Skin of body (tissue), 2 donors: ENCODE results near the gene NR6A1. TPM values are rescaled to one million over a fixed set of nuclear protein-coding genes. Genes with fewer than 3 reads are reported as not detected.

ENCODE experiments used
- DNase-seq: peaks from one replicate; lab custom pipeline; 2025; lab: John Stamatoyannopoulos, UW
- total RNA-seq: library from RNA; depleted of rRNA; stranded (reverse); fragments of >200 nt; gene quantifications from one replicate; pipeline ENCODE4 v1.2.3, GENCODE V29; 2014

NR6A1 gene
- total RNA-seq, 1 donor from 2014 or later, result 0.99 TPM

DNA sequence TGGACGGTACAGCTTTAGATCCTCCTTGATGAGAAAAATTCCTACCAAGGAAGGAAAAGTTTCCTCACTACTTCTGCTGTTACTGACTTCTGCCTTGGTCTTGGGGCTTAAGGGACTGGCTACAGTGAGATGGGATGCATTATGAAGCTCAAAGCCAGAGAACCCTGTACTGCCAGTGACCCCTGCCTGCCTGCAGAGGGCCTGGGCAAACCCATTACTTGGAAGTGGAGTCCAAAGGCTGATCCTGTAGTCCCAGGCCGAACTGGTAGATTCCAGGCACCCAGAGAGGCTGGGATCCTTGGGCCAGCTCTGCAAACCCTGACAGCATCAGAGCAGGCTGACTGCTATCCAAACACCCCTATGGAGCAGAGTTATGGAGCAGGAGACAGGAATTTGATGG is 238.2 kb downstream of the NR6A1 start:
- DNase-seq, result no peak

DNA sequence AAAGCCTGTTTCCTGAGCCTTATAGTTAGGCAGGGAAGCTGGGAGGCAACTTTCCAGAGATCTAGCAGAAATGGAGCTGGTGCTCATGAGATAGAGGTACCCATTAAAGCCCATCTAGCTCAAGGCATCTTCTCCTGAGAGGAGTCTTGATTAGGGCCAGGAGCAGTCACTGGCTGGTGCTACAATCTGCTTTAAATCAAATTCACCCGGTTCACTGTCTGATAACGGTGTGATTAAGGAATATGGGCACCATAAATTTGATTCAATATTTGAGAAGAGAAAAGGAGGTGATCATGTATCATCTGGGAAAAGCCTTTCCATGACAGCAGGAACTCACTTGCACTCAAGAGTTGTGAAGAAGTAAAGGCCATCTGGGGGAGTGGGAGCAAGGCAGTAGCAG is 240.0 kb downstream of the NR6A1 start:
- no peak for DNase-seq

GRCh38 chr9:124530246-124530645 is 240.9 kb downstream of the NR6A1 start:
- no peak for DNase-seq

DNA sequence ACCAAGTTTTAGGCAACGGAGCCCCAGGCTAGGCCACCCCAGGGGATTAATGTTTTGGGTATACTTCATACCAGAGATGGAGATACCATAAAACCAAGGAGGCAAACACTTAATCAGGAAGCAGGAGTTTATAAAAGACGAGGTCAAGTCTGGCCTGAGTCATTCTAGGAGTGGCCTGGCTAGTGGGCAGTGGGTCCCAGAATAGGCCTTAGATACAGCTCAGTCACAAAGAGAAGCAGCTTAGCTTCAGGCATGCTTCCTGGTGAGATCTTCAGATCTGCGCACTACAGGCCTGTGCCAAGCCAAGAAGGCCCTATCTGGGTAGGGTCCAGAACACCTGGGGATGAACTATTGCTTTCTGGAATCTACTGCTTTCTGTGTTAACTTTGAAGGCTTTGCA is 243.3 kb downstream of the NR6A1 start:
- DNase-seq, result no peak

GRCh38 chr9:124526174-124526573 is 244.9 kb downstream of the NR6A1 start:
- no peak for DNase-seq

DNA sequence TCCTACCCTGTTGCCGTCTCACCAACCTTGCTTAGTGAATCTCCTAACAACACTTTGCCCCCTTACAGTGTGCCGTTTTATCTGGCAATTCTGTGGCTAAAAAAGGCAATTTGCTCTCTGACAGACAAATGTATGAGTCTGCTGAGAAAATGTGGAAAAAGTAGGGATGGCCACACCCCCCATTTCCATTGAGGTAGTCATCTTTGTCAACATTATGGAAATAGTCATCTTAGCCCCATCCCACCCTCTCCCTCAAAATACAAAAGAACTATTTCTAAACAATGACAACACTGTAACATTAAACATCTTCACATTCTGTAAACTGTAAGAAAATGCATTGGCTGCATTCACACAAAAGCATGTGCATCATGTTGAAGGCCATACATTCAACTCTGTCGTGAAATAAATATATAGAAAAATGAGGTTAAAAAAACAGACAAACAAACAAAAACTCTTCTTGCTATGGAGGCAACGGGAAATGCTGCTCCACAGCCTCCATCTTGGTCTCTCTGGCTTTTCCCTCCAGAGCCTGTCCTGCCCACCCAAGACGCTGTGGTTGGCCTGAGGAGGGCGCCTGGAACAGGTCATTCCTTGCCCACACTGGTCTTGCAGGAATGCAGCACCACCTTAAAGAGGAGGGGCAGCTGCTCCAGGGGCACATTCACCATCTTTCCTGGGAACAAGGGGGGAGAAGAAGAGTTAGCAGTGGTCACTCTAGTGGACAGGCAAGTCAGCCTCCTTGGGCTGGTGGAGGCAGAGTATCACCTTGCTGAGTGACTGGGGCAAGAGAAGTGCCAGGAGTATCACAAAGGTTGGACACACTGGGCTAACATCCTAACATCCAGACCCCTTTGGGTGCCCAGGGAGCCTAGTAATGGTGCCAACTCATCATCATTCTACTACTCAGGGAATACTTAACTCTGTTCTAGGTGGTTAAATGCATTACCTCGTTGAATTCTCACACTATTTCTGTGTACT is 248.7 kb downstream of the NR6A1 start:
- no peak for DNase-seq

DNA sequence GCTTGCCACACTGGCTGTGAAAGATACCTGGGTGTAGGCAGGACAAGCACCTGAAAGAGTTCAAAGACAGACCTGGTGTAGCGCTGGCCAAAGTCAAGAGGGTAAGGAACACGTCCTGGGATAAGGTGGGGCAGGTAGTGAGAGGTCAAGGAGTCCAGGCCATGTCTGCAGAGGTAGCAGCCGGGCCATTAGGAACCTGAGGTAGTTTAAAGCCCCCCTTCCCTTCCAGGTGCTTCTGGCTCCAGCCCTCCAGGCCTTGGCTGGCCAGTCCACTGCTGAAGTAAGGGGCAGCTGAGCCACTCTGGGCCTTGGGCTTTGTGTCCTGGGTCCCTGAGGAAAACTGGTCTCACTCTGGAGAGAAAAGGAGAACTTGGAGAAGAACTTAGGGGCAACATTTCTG is 250.0 kb downstream of the NR6A1 start:
- DNase-seq, result no peak

- DNase-seq, result no peak
Observed at GRCh38 chr9:124520206-124520596, 250.9 kb downstream of the NR6A1 start.

DNA sequence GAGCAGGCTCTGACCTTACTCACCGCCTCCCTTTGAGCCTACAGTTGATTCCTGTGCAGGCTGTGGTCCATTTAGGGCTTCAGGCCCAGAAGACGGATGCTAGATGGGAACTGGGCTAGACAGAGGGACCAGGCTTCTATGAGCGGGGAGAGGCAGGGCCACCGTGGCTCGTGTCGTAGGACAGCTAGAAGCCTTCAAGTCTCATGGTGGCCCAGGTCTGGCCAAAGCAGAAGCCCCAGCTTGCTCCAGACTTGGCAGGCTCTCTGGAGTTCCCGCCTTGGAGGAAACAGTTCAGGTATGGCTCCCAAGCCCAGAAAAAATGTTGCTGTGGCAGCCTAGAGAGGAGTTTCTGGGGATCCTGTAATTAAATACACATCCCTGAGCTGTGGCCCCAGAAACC is 253.0 kb downstream of the NR6A1 start:
- DNase-seq, result no peak

DNA sequence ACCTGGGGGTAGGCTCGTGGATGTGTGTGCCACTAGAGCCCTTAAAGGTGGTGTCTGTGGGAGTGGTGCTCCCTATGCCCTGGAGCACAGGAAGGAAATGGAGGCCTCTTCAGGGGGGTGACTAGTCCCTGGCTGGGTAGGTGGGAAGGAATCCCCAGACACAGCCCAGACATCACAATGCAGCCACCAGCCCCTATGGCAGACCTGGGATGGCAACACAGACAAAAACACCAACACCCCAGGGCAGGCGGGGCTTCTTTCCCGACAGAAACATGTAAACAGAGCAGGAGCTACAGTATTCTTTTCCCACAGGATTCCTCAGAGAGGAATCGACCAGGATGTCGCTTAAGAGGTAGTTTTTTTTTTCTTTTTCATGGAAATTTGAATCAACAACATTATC is 253.5 kb downstream of the NR6A1 start:
- no peak for DNase-seq

DNA sequence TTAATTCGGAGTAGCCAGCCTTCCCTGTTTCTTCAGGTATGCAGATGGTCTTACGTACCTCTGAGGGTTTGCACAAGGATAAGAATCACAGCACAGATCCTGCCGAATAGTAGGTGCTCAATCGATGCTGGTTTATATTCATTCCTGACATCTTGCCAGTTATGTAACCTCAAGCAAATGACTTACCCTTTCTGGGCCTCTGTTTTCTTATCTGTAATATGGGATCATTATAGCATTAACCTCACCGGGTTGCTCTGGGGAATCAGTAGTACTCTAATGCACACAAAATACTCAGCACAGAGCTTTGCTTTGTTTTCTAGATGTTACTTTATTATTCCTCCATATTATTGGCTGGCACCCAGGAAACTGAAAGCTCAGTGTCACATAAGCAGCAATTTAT is 256.2 kb downstream of the NR6A1 start:
- DNase-seq, result no peak

DNA sequence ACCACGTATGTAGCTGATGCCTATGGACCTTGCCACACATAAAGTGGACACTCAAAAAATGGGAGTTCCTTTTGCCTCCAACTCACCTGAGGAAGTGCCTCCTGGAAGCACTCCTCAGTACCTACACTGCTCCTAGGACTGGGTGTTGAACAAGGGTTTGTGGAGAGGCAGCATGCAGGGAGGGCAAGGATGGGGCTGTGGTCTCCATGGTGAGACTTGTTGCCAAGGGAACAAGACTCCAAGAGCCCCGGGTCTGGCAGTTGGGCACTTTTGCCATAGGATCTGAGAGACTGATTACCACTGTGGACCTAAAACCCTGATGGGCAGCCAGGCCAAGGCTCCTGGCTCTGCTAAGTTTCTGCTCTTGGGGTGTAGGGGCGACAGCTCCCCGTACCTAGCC is 257.0 kb downstream of the NR6A1 start:
- DNase-seq, result no peak

DNA sequence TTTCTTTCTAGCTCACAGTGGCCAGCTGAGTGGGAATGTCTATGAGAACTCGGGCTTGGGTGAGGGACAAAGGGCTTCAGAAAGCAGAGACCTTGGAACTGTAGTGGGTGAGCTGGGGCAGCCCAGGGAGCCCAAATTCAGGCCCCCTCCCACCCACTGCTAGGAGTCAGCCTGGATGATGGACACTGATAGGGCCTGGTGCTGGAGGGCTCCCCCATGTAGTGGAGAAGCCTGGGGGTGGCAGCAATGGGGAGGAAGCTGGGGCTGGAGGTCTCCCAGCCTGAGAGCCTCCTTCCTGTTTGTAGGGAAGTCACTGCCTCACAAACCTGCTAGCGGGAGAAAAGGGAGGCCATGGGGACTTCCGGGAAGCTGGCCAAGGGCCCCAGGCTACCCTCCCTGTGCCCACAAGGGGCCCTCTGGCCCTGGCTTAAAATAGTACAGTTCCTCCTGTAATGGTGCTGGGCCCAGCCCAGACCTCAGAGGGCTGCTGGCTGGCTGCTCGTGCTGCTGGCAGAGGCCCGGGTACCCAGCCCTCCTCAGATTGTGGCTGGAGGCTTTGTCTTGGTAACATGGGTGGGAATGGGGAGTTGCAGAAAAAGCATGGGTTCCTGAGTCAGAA is 257.6 kb downstream of the NR6A1 start:
- DNase-seq, result no peak

GRCh38 chr9:124512806-124513204 is 258.3 kb downstream of the NR6A1 start:
- no peak for DNase-seq

DNA sequence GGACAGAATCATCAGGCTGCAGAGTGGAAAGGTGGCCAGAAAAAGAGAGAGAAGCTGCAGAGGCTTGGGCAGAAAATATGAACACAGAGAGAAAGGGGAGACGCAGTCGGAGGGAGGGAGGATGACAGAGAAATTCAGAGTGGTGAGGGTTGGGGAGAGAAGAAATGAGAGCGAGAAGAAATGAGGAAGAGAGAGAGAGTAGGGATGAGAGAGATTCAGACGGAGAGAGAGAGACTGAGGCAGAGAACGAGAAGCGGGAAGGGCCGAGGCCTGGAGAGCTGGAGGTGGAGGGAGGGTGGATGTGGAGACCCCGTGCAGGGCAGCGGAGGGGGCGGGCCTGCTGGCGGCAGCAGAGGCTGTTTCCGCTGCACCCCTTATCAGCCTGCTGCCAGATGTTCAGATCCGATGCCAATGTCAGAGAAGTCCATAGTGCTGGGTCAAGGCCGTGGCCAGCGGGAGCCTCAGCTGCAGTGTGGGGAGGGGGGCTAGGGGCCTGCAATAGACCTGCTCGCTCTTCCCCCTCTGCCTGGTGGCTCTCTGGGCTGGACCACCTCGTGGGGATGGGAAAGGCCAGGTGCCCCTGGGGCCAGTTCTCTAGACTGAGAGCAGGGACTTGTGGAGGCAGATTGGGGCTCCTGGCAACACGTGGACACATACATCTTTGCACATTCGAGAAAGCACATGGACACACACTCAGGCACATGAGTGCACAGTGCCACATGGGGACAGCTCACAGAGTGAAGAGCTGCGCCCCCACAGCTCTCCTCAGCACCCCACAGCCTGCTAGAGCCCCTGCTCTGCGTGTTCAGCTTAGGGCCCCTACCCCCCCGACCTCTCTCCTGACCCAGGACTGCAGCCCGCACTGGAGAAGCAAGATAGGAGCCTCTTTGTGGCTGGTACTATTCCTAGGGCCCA is 259.0 kb downstream of the NR6A1 start:
- no peak for DNase-seq

- no peak for DNase-seq
Observed at GRCh38 chr9:124511426-124511840, 259.7 kb downstream of the NR6A1 start.

GRCh38 chr9:124510650-124511425 is 260.3 kb downstream of the NR6A1 start:
- no peak for DNase-seq

DNA sequence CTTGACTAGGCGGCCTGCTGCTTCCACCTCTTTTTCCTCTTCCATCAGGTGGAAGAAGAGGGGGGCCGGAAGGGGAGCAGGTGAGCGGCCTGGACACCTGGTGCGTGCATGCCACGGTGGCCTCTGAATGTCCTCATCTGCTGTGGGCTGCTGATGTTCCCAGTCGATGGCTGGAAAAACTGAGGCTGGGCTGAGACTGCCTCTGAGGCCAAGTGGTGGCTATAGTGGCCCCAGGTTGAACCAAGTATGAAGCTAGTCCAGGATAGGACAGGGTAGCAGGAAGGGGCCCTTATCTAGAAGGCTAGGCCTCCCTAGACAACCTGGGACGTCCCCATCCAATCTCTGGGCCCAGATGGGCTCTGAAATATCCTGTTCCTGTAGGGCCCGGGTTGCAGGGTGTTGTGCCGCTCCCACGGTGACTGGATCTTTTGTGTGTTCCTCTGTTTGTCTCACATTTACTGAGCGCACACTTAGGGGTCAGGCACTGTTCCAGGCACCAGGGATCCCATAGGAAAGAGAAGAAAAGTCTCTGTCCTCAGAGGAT is 263.2 kb downstream of the NR6A1 start:
- DNase-seq, result no peak

- DNase-seq, result no peak
Observed at GRCh38 chr9:124506931-124507879, 263.9 kb downstream of the NR6A1 start, which contains the start of gene NR5A1. TSS of gene NR5A1 (minus strand) at chr9:124507399. CDS start at chr9:124503395, 4,004 bp downstream.
